Measurements from ENCODE around the gene MAGEA11. TPM values are rescaled to one million over a fixed set of nuclear protein-coding genes. Genes with fewer than 3 reads are reported as not detected.

MAGEA11 gene
- total RNA-seq, 2 donors from 2014 or later: 5.6 TPM; not detected in 1

GRCh38 chrX:149762696-149763614 lies 51.1 kb downstream of the MAGEA11 start:
- Histone ChIP-seq H3K27ac (no peak overlapping the region), H3K36me3 (no peaks in the 10 kb centered on the region), H3K27me3 (replicated peaks; ENCODE audit: insufficient read depth) (no peaks in the 10 kb centered on the region), H3K4me1 (replicated peaks) (no peaks in the 10 kb centered on the region), H3K4me3 (no peak overlapping the region), H3K9me3 (no peaks in the 10 kb centered on the region)
- DNase-seq (ENCODE audit: low spot score): no peak
- intact Hi-C loops (cut with DNase I): no loop called here
- TF ChIP-seq CTCF (IDR thresholded peaks at IDR 0.05) (no peak), POLR2A (IDR thresholded peaks at IDR 0.05) (no peak), POLR2AphosphoS5 (IDR thresholded peaks at IDR 0.05) (no peak)
- WGBS: 98% methylated on average over 5 of the region's 11 CpGs

Small RNA genes lying within 50 kb of the gene (small RNA-seq; reads per million reads assigned to genes)
- 0 reads per million in 2 donors for gene AC244098.1
- gene AC244098.2: 0 reads per million in 2 donors
- 0 reads per million in 2 donors for gene AC244098.3

Other genes starting within 250 kb of the MAGEA11 start
- gene IDS, start 206.8 kb upstream of the MAGEA11 start, total RNA-seq: 10 to 100 TPM; 47.4 to 82.9 TPM
- 10 to 100 TPM; 13.9 to 17.7 TPM for gene EOLA1, start 171.0 kb upstream of the MAGEA11 start, total RNA-seq
- gene HSFX3, start 162.1 kb upstream of the MAGEA11 start, total RNA-seq: under 1 TPM; 0.50 to 0.74 TPM
- gene MAGEA9B, start 124.6 kb upstream of the MAGEA11 start, total RNA-seq: 10 to 100 TPM in 1 of 2 donors, not detected in 1; 11.2 TPM
- not detected for gene HSFX2, start 116.7 kb upstream of the MAGEA11 start, total RNA-seq
- 10 to 100 TPM; 18.4 to 53.2 TPM for gene TMEM185A, start 80.3 kb upstream of the MAGEA11 start, total RNA-seq
- gene HSFX1, start 62.0 kb downstream of the MAGEA11 start, total RNA-seq: 1 to 10 TPM; 1.2 to 6.2 TPM
- not detected for gene MAGEA9, start 69.9 kb downstream of the MAGEA11 start, total RNA-seq
- 1 to 10 TPM in 1 of 2 donors, not detected in 1; 1.0 TPM for gene MAGEA8, start 169.1 kb downstream of the MAGEA11 start, total RNA-seq
- gene HSFX4, start 217.5 kb downstream of the MAGEA11 start, total RNA-seq: not detected
- gene EOLA2, start 226.4 kb downstream of the MAGEA11 start, total RNA-seq: 10 to 100 TPM; 30.2 to 32.0 TPM

Measured in prostate gland (tissue), 2 donors.